OCI-LY7 (cell line): ENCODE results near the gene RASAL1. TPM values are rescaled to one million over a fixed set of nuclear protein-coding genes. Genes with fewer than 3 reads are reported as not detected.

Experiments
- BruUV-seq: library from RNA; stranded (reverse); fragments of 400-500 nt; replicated peaks from 2 replicates; lab custom pipeline; 2021; lab: Mats Ljungman, UMichigan
- CTCF ChIA-PET: fragments of 300-600 bp; sonication (Branson Sonifier 250); formaldehyde crosslinking; loops from one replicate; lab custom pipeline; 2022; ENCODE audit warnings: antibody characterized with exemption; ENCODE audit not compliant: unreplicated experiment; lab: Charles Lee
- POLR2A ChIA-PET: fragments of 300-600 bp; sonication (Branson Sonifier 250); formaldehyde crosslinking; loops from one replicate; lab custom pipeline; 2022; ENCODE audit warnings: antibody characterized with exemption; lab: Charles Lee
- DNase-seq: peaks from one replicate; pipeline ENCODE4 v3.0.0-alpha.2; 2015; ENCODE audit warnings: low spot score
- H2AFZ ChIP-seq: fragments of 200-600 bp; sonication (generic), shearing (Covaris generic); 2 replicates; pipeline ENCODE4 v1.6.1; 2014; ENCODE audit warnings: mild to moderate bottlenecking, antibody characterized with exemption, low read length, moderate library complexity
- H3K27ac ChIP-seq: fragments of 200-600 bp; sonication (generic); 2 replicates; pipeline ENCODE4 v1.5.1; 2014; ENCODE audit warnings: mixed run types, low read depth, mild to moderate bottlenecking, moderate library complexity, low read length, inconsistent platforms; ENCODE audit not compliant: poor library complexity, severe bottlenecking
- H3K36me3 ChIP-seq: fragments of 200-600 bp; sonication (generic); 2 replicates; pipeline ENCODE4 v1.6.1; 2014; ENCODE audit warnings: mild to moderate bottlenecking, antibody characterized with exemption, low read length, moderate library complexity, mixed read lengths; ENCODE audit not compliant: insufficient read depth
- H3K4me1 ChIP-seq: fragments of 200-600 bp; sonication (generic); 2 replicates; pipeline ENCODE4 v1.5.1; 2014; ENCODE audit warnings: mild to moderate bottlenecking, low read length; ENCODE audit not compliant: insufficient read depth, poor library complexity, severe bottlenecking
- H3K4me2 ChIP-seq: fragments of 200-600 bp; sonication (generic); 2 replicates; pipeline ENCODE4 v1.6.1; 2014; ENCODE audit warnings: mild to moderate bottlenecking, low read length
- H3K4me3 ChIP-seq: fragments of 200-600 bp; sonication (generic); 2 replicates; pipeline ENCODE4 v1.5.1; 2014; ENCODE audit warnings: mild to moderate bottlenecking, low read depth, low read length; ENCODE audit not compliant: poor library complexity, severe bottlenecking
- H3K79me2 ChIP-seq: fragments of 200-600 bp; sonication (generic); 2 replicates; pipeline ENCODE4 v1.6.1; 2016; ENCODE audit warnings: low read depth, mild to moderate bottlenecking, low read length, moderate library complexity, mixed read lengths; ENCODE audit not compliant: insufficient read depth
- H3K9me2 ChIP-seq: fragments of 200-600 bp; sonication (generic); 2 replicates; pipeline ENCODE4 v1.6.1; 2016; ENCODE audit warnings: mild to moderate bottlenecking, low read length, mixed read lengths; ENCODE audit not compliant: insufficient read depth
- H3K9me3 ChIP-seq: fragments of 200-600 bp; sonication (generic); 2 replicates; pipeline ENCODE4 v1.6.1; 2014; ENCODE audit warnings: mild to moderate bottlenecking, mixed run types, low read length, mixed read lengths
- H4K20me1 ChIP-seq: fragments of 200-600 bp; sonication (generic); 2 replicates; pipeline ENCODE4 v1.6.1; 2014; ENCODE audit warnings: mild to moderate bottlenecking, antibody characterized with exemption, low read length, moderate library complexity, mixed read lengths; ENCODE audit not compliant: insufficient read depth
- CTCF ChIP-seq: fragments of 200-600 bp; sonication (generic); conservative IDR thresholded peaks from 2 replicates; pipeline ENCODE4 v1.5.1; 2014; ENCODE audit warnings: mild to moderate bottlenecking, antibody characterized with exemption, low read length, moderate library complexity, mixed read lengths
- EZH2phosphoT487 ChIP-seq: fragments of 200-600 bp; sonication (generic); IDR thresholded peaks from 2 replicates; pipeline ENCODE4 v1.6.1; 2018; ENCODE audit warnings: low read depth, borderline replicate concordance, mild to moderate bottlenecking, mixed run types, antibody characterized with exemption, low read length, moderate library complexity, mixed read lengths
- intact Hi-C: fragments of 100-400 bp; cut with micrococcal nuclease; formaldehyde crosslinking; loops from one replicate; pipeline ENCODE4 v1.10.0; 2022; ENCODE audit not compliant: unreplicated experiment
- total RNA-seq, 2 experiments: library from RNA; depleted of rRNA in 1 of 2; stranded (reverse); fragments of >200 nt in 1 of 2; shearing (Covaris generic) in 1 of 2; gene quantifications; 2 replicates each; pipeline ENCODE4 v1.2.3, GENCODE V29; 2014 to 2022

Gene RASAL1
- total RNA-seq, 2 experiments from 2014 or later: 74.4 to 89.1 TPM

GRCh38 chr12:113172185-113172584, 36.6 kb upstream of the RASAL1 start:
- H3K9me3 ChIP-seq: no peaks in the 10 kb centered on the region
- intact Hi-C loops: loop anchor here (2.0 to 5.0 kb wide), 2 partner anchors 37 to 195 kb away; partner anchors contain the start of genes OAS2 and RASAL1
- peak overlapping the region; percentile 98 for H3K27ac ChIP-seq
- no peak for TF ChIP-seq CTCF
- no peak for TF ChIP-seq EZH2phosphoT487
- H3K79me2 ChIP-seq: peaks cover 23% of the 10 kb centered on the region
- H4K20me1 ChIP-seq: no peaks in the 10 kb centered on the region
- peak overlapping the region; percentile 38 for H3K4me3 ChIP-seq
- POLR2A ChIA-PET: interaction anchor here (0.6 to 4.5 kb wide), 20 partner anchors 10 to 265 kb away, joined by 3 to 46 read pairs (median 4); partner anchors contain the start of genes DDX54, OAS2 and RITA1
- DNase-seq: no peak
- CTCF ChIA-PET: interaction anchor here (1.6 to 2.1 kb wide), 2 partner anchors 10 to 39 kb away, joined by 7 to 10 read pairs; no protein-coding TSS in a partner anchor
- peaks cover 91% of the 10 kb centered on the region for H3K36me3 ChIP-seq
- H2AFZ ChIP-seq: no peak overlapping the region
- no TSS peak for BruUV-seq
- peaks cover 46% of the 10 kb centered on the region for H3K4me1 ChIP-seq
- H3K9me2 ChIP-seq: no peaks in the 10 kb centered on the region
- H3K4me2 ChIP-seq: peak overlapping the region; percentile 62

GRCh38 chr12:113171543-113171942, 36.0 kb upstream of the RASAL1 start:
- Histone ChIP-seq H3K9me2 (no peaks in the 10 kb centered on the region), H3K4me2 (peak overlapping the region; percentile 62), H3K36me3 (peaks cover 91% of the 10 kb centered on the region), H3K9me3 (no peaks in the 10 kb centered on the region), H4K20me1 (no peaks in the 10 kb centered on the region), H3K79me2 (peaks cover 23% of the 10 kb centered on the region), H3K4me1 (peaks cover 46% of the 10 kb centered on the region), H2AFZ (no peak overlapping the region), H3K4me3 (no peak overlapping the region), H3K27ac (peak overlapping the region; percentile 98)
- no peak for TF ChIP-seq EZH2phosphoT487
- TF ChIP-seq CTCF: no peak
- CTCF ChIA-PET: interaction anchor here (0.5 to 1.5 kb wide), 3 partner anchors 10 to 128 kb away, joined by 3 to 6 read pairs (median 3); no protein-coding TSS in a partner anchor
- DNase-seq: no peak
- POLR2A ChIA-PET: interaction anchor here (0.6 to 4.5 kb wide), 19 partner anchors 10 to 193 kb away, joined by 3 to 46 read pairs (median 4); partner anchors contain the start of gene OAS2
- intact Hi-C loops: loop anchor here (5.0 kb wide), 1 partner anchor 194 kb away; the partner anchor contains the start of gene OAS2
- no TSS peak for BruUV-seq

- intact Hi-C loops: loop anchor here (5.0 kb wide), 1 partner anchor 194 kb away; the partner anchor contains the start of gene OAS2
- Histone ChIP-seq H3K4me1 (peaks cover 46% of the 10 kb centered on the region), H3K4me2 (peak overlapping the region; percentile 62; the same call in 1 of the 2 replicates), H4K20me1 (no peaks in the 10 kb centered on the region), H3K4me3 (no peak overlapping the region), H3K79me2 (peaks cover 23% of the 10 kb centered on the region), H3K27ac (peak overlapping the region; percentile 98), H3K9me3 (no peaks in the 10 kb centered on the region), H2AFZ (no peak overlapping the region), H3K36me3 (peaks cover 91% of the 10 kb centered on the region), H3K9me2 (no peaks in the 10 kb centered on the region)
- CTCF ChIA-PET: interaction anchor here (0.5 to 1.5 kb wide), 3 partner anchors 10 to 127 kb away, joined by 3 to 6 read pairs (median 3); no protein-coding TSS in a partner anchor
- no peak for DNase-seq
- BruUV-seq: no TSS peak
- POLR2A ChIA-PET: interaction anchor here (0.7 to 4.5 kb wide), 13 partner anchors 9 to 187 kb away, joined by 3 to 46 read pairs (median 3); no protein-coding TSS in a partner anchor
- TF ChIP-seq EZH2phosphoT487 (no peak), CTCF (no peak)
Measured at GRCh38 chr12:113170926-113171325, 35.4 kb upstream of the RASAL1 start.
